Stimulated activated CD4-positive, alpha-beta T cell treated with anti-CD3 and anti-CD28 coated beads, Interleukin-4, amount 100 ng/mL, for 4 hours (primary cell): ENCODE results near the gene FXN.
"Not testable (repeated sequence)": the region's sequence is repeated elsewhere in the genome, so short reads cannot be mapped to it uniquely, and the experiment has no call there.

Experiments used
- DNase-seq, 2 experiments: peaks; one replicate each; pipeline ENCODE4 v3.0.0-alpha.2; 2020

FXN gene

DNA sequence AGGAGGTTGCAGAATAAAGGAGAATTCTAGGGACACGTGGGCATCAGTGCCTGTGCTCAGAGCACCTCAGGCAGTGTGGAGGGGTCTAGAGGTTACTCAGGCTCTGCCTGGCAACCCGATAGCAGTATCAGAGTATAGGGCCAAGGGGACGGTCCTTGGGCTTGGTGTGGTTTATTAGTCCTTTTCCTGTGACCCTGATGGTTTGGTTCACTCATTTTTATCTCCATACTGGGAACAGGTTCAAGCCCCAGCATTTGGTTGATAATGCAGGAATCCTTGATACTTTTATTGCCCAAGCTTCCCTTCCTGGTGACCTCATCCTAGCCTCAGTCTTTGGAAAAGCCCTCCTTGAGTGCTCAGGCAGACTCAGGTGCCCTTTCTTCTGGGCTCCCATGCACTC is 35.5 kb downstream of the FXN start:
- no peak for DNase-seq

DNA sequence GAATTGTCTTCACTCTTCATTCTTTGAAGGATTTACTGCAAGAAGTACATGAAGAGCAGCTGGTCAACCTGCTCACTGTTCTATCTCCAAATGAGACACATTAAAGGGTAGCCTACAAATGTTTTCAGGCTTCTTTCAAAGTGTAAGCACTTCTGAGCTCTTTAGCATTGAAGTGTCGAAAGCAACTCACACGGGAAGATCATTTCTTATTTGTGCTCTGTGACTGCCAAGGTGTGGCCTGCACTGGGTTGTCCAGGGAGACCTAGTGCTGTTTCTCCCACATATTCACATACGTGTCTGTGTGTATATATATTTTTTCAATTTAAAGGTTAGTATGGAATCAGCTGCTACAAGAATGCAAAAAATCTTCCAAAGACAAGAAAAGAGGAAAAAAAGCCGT is 37.6 kb downstream of the FXN start:
- no peak for DNase-seq

DNA sequence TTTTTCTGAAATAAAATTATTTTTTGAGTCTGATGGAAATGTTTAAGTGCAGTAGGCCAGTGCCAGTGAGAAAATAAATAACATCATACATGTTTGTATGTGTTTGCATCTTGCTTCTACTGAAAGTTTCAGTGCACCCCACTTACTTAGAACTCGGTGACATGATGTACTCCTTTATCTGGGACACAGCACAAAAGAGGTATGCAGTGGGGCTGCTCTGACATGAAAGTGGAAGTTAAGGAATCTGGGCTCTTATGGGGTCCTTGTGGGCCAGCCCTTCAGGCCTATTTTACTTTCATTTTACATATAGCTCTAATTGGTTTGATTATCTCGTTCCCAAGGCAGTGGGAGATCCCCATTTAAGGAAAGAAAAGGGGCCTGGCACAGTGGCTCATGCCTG is 39.2 kb downstream of the FXN start:
- no peak for DNase-seq

DNA sequence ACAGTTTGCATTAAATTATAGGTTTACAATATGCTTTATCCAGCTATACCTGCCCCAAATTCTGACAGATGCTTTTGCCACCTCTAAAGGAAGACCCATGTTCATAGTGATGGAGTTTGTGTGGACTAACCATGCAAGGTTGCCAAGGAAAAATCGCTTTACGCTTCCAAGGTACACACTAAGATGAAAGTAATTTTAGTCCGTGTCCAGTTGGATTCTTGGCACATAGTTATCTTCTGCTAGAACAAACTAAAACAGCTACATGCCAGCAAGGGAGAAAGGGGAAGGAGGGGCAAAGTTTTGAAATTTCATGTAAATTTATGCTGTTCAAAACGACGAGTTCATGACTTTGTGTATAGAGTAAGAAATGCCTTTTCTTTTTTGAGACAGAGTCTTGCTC is 41.0 kb downstream of the FXN start:
- DNase-seq: no peak

DNA sequence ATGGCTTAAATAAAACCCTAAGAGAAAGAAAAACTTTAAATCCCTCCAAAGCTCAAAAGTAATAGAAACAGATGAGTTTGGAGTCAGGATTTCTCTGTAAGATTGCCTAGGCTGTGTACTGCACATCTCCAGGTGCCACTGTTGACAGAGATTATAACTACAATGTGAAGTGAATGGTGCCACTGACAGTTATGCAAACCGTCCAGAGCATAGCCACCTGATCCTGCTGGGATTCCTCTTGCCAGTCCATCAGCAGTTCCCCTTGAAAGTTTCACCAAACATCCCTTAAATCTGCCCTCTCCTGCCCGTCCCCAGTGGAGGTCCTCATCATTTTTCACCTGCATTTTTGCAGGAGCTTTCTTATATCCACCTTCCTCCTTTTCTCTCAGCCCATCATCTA is 42.5 kb downstream of the FXN start:
- no peak for DNase-seq

DNA sequence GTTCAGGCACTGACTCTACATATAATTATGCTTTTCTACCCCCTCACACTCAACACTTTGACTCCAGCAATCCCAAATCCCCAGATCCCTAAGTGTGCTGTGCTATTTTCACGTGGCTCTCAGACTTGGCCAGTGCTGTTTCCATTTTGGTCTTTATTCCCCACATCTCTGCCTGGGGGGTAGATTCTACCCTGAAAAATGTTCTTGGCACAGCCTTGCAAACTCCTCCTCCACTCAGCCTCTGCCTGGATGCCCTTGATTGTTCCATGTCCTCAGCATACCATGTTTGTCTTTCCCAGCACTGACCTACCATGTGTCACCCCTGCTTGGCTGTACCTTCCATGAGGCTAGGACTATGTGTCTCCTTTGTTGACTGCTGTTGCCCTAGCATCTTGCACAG is 43.0 kb downstream of the FXN start:
- no peak for DNase-seq

DNA sequence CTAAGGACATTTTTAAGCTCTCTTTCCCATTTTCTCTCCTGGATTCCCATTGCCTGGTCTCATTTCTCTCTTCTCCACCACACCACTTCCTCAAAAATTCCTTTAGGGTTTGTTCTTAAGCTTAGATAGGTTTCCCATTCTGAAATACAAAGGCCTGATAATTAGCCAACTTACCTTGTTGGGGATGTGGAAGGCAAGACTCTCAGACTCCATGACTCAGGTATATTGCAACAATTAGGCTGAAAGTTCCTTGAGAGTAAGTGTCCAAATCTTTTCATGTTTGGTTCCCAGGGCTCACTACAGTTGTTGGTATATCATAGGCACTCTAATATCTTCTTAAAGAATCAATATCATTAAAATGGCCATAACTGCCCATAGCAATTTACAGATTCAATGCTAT is 43.6 kb downstream of the FXN start:
- no peak for DNase-seq

DNA sequence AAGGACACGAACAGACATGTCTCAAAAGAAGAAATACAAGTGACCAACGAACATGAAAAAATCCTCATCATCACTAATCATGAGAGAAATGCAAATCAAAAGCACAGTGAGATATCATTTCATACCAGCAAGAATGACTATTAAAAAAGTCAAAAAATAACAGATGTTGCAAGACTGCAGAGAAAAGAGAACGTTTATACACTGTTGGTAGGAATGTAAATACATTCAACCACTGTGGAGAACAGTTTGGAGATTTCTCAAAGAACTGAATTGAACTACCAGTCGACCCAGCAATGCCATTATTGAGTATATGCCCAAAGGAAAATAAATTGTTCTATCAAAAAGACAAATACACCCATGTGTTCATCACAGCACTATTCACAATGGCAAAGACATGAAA is 45.7 kb downstream of the FXN start:
- no peak for DNase-seq

DNA sequence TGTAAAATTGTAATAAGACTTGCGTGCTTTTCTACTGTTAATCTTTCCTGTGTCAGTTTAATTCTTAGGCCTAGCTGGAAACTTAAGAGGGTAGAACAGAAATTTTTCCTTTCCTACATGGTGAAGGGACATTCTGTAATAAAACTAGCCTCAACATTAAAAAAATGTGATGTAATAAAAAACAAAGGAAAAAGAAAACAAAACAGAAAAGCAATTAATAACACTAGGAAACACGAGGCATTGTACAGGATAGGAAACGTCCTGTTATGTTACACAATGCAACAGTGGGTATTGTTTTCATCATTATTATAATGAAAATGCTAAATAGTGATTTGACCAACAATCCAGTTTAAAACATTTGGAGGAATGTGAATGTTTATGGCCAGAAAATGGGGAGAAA is 47.8 kb downstream of the FXN start:
- no peak for DNase-seq

DNA sequence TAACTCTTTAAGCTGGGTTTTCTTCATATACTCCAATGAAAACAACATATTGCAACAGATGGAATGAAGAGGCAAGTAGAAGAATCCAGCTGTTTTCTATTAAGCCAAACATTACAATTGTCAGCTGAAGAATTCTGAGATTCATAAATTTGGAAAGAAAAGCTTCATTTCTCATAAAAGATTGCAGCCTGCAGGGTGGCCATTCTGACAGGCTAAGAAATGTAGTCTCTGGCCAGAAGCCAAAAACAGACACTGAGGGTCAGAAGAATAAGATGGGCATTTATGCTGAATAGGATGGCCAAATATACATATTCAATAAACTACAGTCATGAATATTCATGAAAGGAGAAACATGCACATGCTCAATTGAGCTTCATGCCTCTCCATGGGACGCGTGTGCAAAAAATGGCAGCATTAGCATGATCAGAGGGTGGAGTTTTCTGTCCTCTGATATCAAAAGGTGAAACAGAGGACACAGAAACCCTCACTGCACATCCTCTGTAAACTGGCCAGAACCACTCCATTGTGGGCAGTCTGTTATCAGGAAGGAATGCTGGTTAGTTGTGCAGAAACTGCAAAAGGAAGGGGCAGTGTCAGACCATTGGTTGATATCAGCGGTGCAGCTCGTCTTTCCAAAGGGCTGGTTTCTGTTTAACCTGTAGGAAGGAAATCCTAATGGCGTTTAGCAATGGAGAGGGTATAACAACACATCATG is 50.2 kb downstream of the FXN start:
- no peak for DNase-seq

DNA sequence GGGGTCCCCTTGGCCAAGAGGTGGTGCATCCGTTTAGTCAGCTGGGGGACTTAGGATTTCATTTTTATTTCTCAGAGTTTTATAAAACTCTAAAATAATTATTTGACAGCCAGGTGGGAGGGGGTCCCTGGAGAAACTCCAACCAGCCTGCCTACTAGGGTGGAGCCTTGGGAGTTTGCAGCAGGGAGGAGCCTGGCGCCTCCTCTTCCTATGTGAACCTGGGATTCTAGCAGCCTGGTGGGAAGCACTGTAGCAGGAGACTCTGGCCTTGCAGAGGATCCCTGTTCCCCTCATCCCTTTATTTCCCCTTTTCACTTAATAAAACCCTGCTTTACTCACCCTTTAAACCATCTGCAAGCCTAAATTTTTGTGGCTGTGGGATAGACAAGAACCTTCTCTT is 50.8 kb downstream of the FXN start:
- DNase-seq: no peak

DNA sequence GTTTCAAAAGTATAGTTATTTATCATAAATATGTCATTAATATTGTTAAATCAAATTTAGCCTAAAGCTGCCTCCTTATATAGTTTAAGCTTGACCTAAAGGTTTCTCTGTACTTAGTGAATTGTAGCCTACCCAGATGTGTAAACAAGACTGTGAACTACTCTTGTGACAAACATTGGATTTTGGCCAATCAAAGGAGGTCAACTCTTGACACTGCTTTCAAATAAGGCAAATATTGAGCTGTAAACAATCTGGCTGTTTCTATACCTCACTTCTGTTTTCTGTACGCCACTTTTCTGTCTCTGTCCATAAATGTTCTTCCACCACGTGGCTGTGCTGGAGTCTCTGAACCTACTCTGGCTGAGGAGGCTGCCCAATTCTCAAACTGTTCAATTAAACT is 51.2 kb downstream of the FXN start:
- no peak for DNase-seq

DNA sequence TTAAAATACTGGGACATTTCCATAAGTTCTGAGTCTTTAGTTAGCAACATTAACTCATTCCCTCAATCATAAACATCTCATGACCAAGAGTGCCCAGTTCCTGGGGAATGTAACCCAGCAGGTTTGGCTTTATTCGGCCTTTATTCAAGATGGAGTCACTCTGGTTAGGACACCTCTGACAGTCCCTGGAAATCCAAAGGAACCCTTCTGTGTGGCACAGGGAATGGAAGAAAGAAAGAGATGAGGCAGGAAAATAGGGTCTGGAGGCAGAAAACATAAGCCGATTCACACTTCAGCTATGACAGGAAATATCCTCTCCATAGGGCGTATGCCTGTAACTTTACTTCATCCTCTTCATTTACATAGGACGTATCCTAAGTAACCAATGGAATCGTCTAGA is 53.5 kb downstream of the FXN start:
- no peak for DNase-seq

DNA sequence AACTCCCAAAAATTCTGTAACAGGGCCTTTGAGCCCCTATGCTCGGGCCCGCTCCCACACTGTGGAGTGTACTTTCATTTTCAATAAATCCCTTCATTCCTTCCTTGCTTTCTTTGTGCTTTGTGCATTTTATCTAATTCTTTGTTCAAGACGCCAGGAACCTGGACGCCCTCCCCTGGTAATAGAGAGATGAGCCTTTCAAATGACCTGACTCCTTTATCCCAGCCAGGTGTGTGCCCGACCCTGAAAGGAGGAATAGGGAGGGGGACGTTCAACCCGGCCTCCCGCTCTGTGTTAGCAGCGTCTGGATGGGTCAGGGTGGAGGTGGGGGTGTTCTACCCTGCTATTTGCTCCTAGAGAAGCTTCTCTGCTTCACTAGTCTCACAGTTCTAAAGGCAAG is 53.9 kb downstream of the FXN start:
- DNase-seq: no peak

DNA sequence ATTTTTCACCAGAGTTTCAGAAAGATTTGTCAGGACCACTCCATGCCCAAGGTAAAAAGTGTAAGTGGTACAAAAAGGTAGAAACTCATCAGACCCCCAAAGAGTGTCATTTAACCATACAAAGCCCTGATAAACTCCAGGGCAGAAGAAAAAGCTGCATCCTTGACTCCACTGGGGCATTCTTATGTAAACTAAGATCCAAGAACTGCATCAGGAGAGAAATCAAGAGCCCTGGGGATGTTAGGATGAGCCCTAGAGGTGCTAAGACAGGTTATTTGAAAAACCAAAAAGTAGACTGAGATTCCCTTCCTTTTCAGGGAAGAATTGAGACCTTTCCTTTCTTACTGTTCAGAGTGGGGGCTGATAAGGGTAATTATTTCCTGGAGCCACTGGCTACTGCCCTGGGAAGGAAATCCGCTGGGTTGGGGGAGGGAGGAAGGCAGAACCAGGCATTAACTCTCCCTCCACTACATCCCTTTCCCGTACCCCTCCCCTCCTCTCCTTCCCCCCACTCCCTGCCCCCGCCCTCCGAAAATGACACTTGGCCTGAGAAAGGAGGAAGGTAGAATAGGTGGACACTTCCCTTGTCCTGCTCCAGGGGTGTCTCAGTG is 54.7 kb downstream of the FXN start:
- DNase-seq: no peak

DNA sequence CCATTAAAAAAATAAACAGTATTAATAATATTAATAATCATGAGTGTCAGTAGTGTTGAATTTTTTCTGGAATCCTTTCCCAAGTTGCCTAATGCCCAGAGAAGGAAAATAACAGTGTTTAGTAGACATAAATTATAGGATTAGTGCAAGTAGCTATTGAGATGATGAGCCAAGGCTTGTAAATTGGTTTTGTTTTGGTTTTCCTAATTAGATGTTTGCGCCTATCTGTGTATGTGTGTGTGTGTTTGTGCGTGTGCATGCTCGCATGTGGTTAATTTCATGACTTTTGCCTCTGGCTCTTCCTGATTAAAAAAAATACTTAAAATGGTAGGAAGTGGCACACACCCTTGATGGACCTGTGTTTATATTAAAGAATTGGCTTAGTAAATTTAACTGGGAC is 55.4 kb downstream of the FXN start:
- DNase-seq: no peak

DNA sequence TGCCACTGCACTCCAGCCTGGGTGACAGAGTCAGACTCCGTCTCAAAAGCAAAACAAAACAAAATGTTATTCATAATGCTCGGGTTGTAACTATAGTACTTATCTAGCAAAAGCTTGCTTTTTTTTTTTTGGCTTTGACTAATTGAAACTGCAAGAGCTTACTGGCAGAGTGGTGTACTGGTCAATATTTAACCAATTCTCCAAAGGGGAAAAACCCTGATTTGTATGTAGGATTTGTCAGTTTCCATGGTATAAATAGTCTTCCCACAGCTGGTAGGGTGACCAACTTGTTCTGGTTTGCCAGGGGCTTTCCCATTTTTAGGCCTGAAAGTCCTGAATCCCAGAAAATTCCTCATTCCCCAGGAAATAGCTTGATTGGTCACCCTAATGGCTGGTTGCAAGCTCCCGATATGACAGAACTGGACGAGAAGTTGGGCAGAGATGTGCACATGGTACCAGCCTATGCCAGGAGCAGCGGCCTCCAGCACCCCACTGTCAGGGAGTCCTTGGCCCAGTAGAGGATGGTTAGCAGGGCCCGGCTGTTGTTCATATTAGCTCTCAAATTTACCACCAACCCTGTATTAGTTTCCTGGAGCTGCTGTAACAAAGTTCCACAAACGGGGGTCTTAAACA is 58.0 kb downstream of the FXN start:
- DNase-seq: no peak

DNA sequence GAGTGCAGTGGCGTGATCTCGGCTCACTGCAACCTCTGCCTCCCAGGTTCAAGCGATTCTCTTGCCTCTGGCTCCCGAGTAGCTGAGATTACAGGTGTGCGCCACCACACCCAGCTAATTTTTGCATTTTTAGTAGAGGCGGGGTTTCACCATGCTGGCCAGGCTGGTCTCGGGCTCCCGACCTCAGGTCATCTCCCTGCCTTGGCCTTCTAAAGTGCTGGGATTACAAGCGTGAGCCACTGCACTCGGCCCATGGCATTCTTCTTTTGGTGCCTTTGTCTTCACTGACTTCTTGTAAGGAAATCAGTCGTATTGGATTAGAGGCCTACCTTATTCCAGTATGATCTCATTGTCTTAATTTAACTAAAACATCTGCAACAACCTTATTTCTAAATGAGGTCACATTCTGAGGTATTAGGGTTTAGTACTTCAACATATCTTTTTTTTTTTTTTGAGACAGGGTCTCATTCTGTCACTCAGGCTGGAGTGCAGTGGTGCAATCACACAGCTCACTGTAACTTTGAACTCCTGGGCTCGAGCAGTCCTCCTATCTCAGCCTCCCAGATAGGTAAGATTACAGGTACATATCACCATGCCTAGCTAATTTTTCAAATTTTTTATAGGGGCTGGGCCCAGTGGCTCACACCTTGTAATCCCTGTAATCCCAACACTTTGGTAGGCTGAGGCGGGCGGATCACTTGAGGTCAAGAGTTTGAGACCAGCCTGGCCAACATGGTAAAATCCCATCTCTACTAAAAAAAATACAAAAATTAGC is 59.0 kb downstream of the FXN start:
- not testable (repeated sequence) for DNase-seq

DNA sequence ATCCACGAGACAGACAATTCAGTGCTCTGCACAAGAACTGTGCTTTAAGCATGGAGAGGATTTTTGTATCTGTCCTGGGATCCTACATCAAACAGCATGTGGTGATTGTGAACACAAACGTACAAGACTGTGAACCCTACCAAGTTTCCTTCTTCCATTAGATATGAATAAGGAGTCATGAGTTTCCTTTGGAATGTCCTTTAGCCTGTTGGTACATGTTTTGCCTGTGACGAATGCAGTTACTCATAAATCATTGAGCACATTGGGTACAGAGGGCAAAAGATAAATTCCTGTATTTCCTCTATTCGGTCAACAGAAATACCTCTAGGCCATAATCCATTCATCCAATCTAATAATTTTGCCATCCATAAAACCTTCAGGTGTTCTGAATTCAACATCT is 61.5 kb downstream of the FXN start:
- no peak for DNase-seq

DNA sequence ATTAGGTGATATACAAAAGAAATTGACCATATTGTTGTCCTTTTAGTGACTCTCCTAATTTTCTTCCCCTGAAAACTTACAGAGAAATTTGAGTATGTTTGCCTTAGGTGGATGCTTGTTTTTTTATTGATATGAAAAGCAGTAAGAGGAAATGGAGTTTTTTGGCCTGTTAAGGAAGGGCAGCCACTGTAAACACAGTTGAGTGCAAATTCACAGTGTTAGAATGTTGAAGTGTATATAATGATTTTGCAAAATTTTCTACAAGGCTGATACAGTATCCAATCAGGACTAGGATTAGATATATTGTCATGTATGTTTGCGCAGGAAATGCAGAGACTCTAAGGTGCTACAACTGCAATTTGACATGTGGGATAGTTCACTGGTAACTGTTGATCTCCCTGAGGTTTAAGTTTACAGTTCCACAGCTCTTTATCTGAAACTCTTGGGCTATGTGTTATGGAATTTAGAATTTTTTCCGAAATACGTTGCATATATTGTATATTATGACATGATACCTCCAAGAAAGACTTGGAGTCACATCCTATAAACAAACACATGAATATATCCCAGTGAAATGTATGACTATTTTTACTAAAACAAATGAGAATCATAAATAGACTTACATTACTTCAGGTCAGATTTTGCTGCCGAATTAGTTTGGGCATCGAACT is 62.5 kb downstream of the FXN start:
- DNase-seq: no peak

DNA sequence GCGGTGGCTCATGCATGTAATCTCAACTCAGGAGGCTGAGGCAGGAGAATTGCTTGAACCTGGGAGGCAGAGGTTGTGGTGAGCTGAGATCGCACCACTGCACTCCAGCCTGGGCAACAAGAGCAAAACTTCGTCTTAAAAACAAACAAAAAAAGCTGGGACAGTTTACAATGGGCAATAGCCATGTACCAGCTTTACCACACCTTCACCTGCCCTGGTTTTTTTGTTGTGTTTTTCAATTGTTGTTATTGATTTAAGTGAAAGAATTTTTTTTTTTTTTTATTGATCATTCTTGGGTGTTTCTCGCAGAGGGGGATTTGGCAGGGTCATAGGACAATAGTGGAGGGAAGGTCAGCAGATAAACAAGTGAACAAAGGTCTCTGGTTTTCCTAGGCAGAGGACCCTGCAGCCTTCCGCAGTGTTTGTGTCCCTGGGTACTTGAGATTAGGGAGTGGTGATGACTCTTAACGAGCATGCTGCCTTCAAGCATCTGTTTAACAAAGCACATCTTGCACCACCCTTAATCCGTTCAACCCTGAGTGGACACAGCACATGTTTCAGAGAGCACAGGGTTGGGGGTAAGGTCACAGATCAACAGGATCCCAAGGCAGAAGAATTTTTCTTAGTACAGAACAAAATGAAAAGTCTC is 67.9 kb downstream of the FXN start:
- DNase-seq: not testable (repeated sequence)

DNA sequence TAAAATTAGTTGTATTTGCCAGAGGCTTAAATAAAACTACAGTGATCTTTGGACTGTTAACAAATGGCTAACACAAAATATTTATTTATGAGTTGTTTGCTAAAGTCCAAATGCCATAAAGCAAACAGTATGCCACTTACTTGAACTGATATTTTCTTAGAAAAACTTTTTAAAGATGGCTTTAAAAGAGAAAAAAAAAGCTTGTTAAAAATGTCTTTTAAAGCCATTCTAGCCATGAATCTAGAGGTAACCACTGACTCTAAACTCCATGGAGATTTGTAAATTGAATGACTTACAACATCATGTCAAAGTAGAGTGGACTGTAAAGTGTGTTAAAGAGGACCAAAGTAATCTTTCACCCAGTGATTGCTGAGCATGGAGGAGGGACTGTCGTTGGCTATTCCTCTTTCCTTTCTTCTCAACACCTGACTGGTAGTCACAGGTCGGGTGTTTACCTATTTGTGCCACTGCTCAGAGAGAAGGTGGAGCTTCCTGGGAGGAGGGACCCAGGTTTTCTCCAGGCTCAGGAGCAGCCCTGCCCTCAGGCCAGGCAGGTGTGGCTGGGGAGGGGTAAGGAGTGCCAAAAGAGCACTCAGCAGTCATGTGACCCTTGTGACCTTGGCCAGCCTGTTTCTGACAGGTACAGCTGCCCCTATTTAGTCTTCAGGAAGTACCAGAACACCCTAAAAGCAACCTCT is 69.4 kb downstream of the FXN start:
- no peak for DNase-seq
